ENCODE results near the gene WDFY3.

Gene WDFY3

GRCh38 chr4:84661191-84661939 lies 305.1 kb downstream of the WDFY3 start:
- H3K56ac ChIP-seq (ENCODE audit: low read length), result no peak overlapping the region
- no peak overlapping the region for H2BK5ac ChIP-seq (ENCODE audit: low read length)
- H3K4me2 ChIP-seq (ENCODE audit: low read length), result no peak overlapping the region
- no peaks in the 10 kb centered on the region for H3K4me1 ChIP-seq (ENCODE audit: control insufficient read depth, low read depth, low read length)
- H3K18ac ChIP-seq (ENCODE audit: low read length), result no peak overlapping the region
- no peak overlapping the region for H4K5ac ChIP-seq (ENCODE audit: low read length)
- no peak overlapping the region for H3K27ac ChIP-seq (ENCODE audit: low read depth, low read length)
- no peaks in the 10 kb centered on the region for H3K36me3 ChIP-seq (ENCODE audit: control insufficient read depth, insufficient read depth, low read length)
- no peak for DNase-seq
- no peaks in the 10 kb centered on the region for H3K79me1 ChIP-seq (ENCODE audit: low read length)
- no peak overlapping the region for H2BK15ac ChIP-seq (replicated peaks; ENCODE audit: low read depth)
- no peak overlapping the region for H3K23ac ChIP-seq (ENCODE audit: low read length)
- no peak overlapping the region for H2BK120ac ChIP-seq (ENCODE audit: low read depth, low read length)
- no peaks in the 10 kb centered on the region for H3K79me2 ChIP-seq (ENCODE audit: control insufficient read depth, insufficient read depth, low read length)
- no CpG with 5 or more reads among the region's 4 CpGs for WGBS (ENCODE audit: extremely low coverage, insufficient coverage, low lambda C conversion rate)
- H3K9ac ChIP-seq (ENCODE audit: low read length), result no peak overlapping the region
- H3K4me3 ChIP-seq (ENCODE audit: low read length), result no peak overlapping the region
- H2AK5ac ChIP-seq (ENCODE audit: low read length), result no peak overlapping the region
- H4K8ac ChIP-seq (ENCODE audit: low read depth, low read length), result no peak overlapping the region
- H3K27me3 ChIP-seq (ENCODE audit: insufficient read depth, low read length, poor library complexity), result no peaks in the 10 kb centered on the region
- H3K4ac ChIP-seq (ENCODE audit: low read depth, low read length), result no peak overlapping the region

GRCh38 chr4:84660606-84661005 lies 305.9 kb downstream of the WDFY3 start:
- no peaks in the 10 kb centered on the region for H3K27me3 ChIP-seq (ENCODE audit: insufficient read depth, low read length, poor library complexity)
- H4K8ac ChIP-seq (ENCODE audit: low read depth, low read length), result no peak overlapping the region
- H2BK5ac ChIP-seq (ENCODE audit: low read length), result no peak overlapping the region
- H3K79me1 ChIP-seq (ENCODE audit: low read length), result no peaks in the 10 kb centered on the region
- no peak overlapping the region for H3K27ac ChIP-seq (ENCODE audit: low read depth, low read length)
- H3K4me3 ChIP-seq (ENCODE audit: low read length), result no peak overlapping the region
- no peak overlapping the region for H2AK5ac ChIP-seq (ENCODE audit: low read length)
- no peak overlapping the region for H2BK15ac ChIP-seq (replicated peaks; ENCODE audit: low read depth)
- no peak overlapping the region for H2BK120ac ChIP-seq (ENCODE audit: low read depth, low read length)
- H3K4me2 ChIP-seq (ENCODE audit: low read length), result no peak overlapping the region
- H3K4me1 ChIP-seq (ENCODE audit: control insufficient read depth, low read depth, low read length), result no peaks in the 10 kb centered on the region
- no peak overlapping the region for H4K5ac ChIP-seq (ENCODE audit: low read length)
- no peaks in the 10 kb centered on the region for H3K79me2 ChIP-seq (ENCODE audit: control insufficient read depth, insufficient read depth, low read length)
- WGBS (ENCODE audit: extremely low coverage, insufficient coverage, low lambda C conversion rate), result no CpG with 5 or more reads among the region's 3 CpGs
- no peak overlapping the region for H3K4ac ChIP-seq (ENCODE audit: low read depth, low read length)
- no peak overlapping the region for H3K56ac ChIP-seq (ENCODE audit: low read length)
- no peak overlapping the region for H3K23ac ChIP-seq (ENCODE audit: low read length)
- H3K36me3 ChIP-seq (ENCODE audit: control insufficient read depth, insufficient read depth, low read length), result no peaks in the 10 kb centered on the region
- no peak for DNase-seq
- H3K9ac ChIP-seq (ENCODE audit: low read length), result no peak overlapping the region
- H3K18ac ChIP-seq (ENCODE audit: low read length), result no peak overlapping the region

- Histone ChIP-seq H3K27me3 (ENCODE audit: insufficient read depth, low read length, poor library complexity) (no peaks in the 10 kb centered on the region), H2BK5ac (ENCODE audit: low read length) (no peak overlapping the region), H3K4ac (ENCODE audit: low read depth, low read length) (no peak overlapping the region), H3K9ac (ENCODE audit: low read length) (no peak overlapping the region), H2BK120ac (ENCODE audit: low read depth, low read length) (no peak overlapping the region), H2AK5ac (ENCODE audit: low read length) (no peak overlapping the region), H4K5ac (ENCODE audit: low read length) (no peak overlapping the region), H3K79me2 (ENCODE audit: control insufficient read depth, insufficient read depth, low read length) (no peaks in the 10 kb centered on the region), H3K23ac (ENCODE audit: low read length) (no peak overlapping the region), H4K8ac (ENCODE audit: low read depth, low read length) (no peak overlapping the region), H3K4me3 (ENCODE audit: low read length) (no peak overlapping the region), H3K27ac (ENCODE audit: low read depth, low read length) (no peak overlapping the region), H3K4me1 (ENCODE audit: control insufficient read depth, low read depth, low read length) (no peaks in the 10 kb centered on the region), H3K56ac (ENCODE audit: low read length) (no peak overlapping the region), H3K18ac (ENCODE audit: low read length) (no peak overlapping the region), H2BK15ac (replicated peaks; ENCODE audit: low read depth) (no peak overlapping the region), H3K79me1 (ENCODE audit: low read length) (no peaks in the 10 kb centered on the region), H3K4me2 (ENCODE audit: low read length) (no peak overlapping the region), H3K36me3 (ENCODE audit: control insufficient read depth, insufficient read depth, low read length) (no peaks in the 10 kb centered on the region)
- no peak for DNase-seq
- WGBS (ENCODE audit: extremely low coverage, insufficient coverage, low lambda C conversion rate), result no CpG with 5 or more reads among the region's 4 CpGs
Measured at GRCh38 chr4:84652478-84652877, 314.0 kb downstream of the WDFY3 start.

- Histone ChIP-seq H3K23ac (ENCODE audit: low read length) (no peak overlapping the region), H3K36me3 (ENCODE audit: control insufficient read depth, insufficient read depth, low read length) (no peaks in the 10 kb centered on the region), H3K4me3 (ENCODE audit: low read length) (no peak overlapping the region), H4K8ac (ENCODE audit: low read depth, low read length) (no peak overlapping the region), H3K27me3 (ENCODE audit: insufficient read depth, low read length, poor library complexity) (no peaks in the 10 kb centered on the region), H3K4ac (ENCODE audit: low read depth, low read length) (no peak overlapping the region), H3K4me2 (ENCODE audit: low read length) (no peak overlapping the region), H2BK5ac (ENCODE audit: low read length) (no peak overlapping the region), H3K27ac (ENCODE audit: low read depth, low read length) (no peak overlapping the region), H3K56ac (ENCODE audit: low read length) (no peak overlapping the region), H3K4me1 (ENCODE audit: control insufficient read depth, low read depth, low read length) (no peaks in the 10 kb centered on the region), H3K18ac (ENCODE audit: low read length) (no peak overlapping the region), H4K5ac (ENCODE audit: low read length) (no peak overlapping the region), H3K79me1 (ENCODE audit: low read length) (no peaks in the 10 kb centered on the region), H3K9ac (ENCODE audit: low read length) (no peak overlapping the region), H2BK120ac (ENCODE audit: low read depth, low read length) (no peak overlapping the region), H2AK5ac (ENCODE audit: low read length) (no peak overlapping the region), H2BK15ac (replicated peaks; ENCODE audit: low read depth) (no peak overlapping the region), H3K79me2 (ENCODE audit: control insufficient read depth, insufficient read depth, low read length) (no peaks in the 10 kb centered on the region)
- DNase-seq, result no peak
- no CpG with 5 or more reads among the region's 1 CpG for WGBS (ENCODE audit: extremely low coverage, insufficient coverage, low lambda C conversion rate)
Measured at GRCh38 chr4:84651499-84651898, 315.0 kb downstream of the WDFY3 start.

GRCh38 chr4:84648863-84649647 lies 317.4 kb downstream of the WDFY3 start:
- Histone ChIP-seq H3K4me1 (ENCODE audit: control insufficient read depth, low read depth, low read length) (no peaks in the 10 kb centered on the region), H3K4me2 (ENCODE audit: low read length) (no peak overlapping the region), H3K79me1 (ENCODE audit: low read length) (no peaks in the 10 kb centered on the region), H3K4ac (ENCODE audit: low read depth, low read length) (no peak overlapping the region), H3K56ac (ENCODE audit: low read length) (no peak overlapping the region), H3K27me3 (ENCODE audit: insufficient read depth, low read length, poor library complexity) (no peaks in the 10 kb centered on the region), H3K23ac (ENCODE audit: low read length) (no peak overlapping the region), H3K18ac (ENCODE audit: low read length) (no peak overlapping the region), H2BK120ac (ENCODE audit: low read depth, low read length) (no peak overlapping the region), H3K27ac (ENCODE audit: low read depth, low read length) (no peak overlapping the region), H2BK15ac (replicated peaks; ENCODE audit: low read depth) (no peak overlapping the region), H3K36me3 (ENCODE audit: control insufficient read depth, insufficient read depth, low read length) (no peaks in the 10 kb centered on the region), H4K5ac (ENCODE audit: low read length) (no peak overlapping the region), H3K9ac (ENCODE audit: low read length) (no peak overlapping the region), H4K8ac (ENCODE audit: low read depth, low read length) (no peak overlapping the region), H3K79me2 (ENCODE audit: control insufficient read depth, insufficient read depth, low read length) (no peaks in the 10 kb centered on the region), H2BK5ac (ENCODE audit: low read length) (no peak overlapping the region), H3K4me3 (ENCODE audit: low read length) (no peak overlapping the region), H2AK5ac (ENCODE audit: low read length) (no peak overlapping the region)
- WGBS (ENCODE audit: extremely low coverage, insufficient coverage, low lambda C conversion rate), result no CpG with 5 or more reads among the region's 10 CpGs
- DNase-seq, result no peak
